ENCODE measurements around the gene JMJD1C.

DNA sequence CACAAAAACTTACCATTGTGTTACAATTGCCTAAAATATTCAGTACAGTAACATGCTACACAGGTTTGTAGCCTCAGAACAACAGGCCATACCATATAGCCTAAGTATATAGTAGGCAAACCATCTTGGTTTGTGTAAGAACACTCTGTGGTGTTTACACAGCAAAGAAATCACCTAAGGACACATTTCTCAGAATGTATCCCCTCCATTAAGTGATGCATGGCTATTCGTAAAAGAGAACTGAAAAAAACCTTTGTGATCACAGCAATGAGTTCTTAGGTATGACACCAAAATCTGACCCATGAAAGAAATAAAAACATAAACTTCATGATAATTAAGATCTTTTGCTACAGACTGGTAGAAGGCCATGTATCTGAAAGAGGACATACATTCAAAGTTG is 121.5 kb downstream of the JMJD1C start:
- no peak for TF ChIP-seq POLR2A (IDR thresholded peaks at IDR 0.05)
- TF ChIP-seq, protein P1, sequence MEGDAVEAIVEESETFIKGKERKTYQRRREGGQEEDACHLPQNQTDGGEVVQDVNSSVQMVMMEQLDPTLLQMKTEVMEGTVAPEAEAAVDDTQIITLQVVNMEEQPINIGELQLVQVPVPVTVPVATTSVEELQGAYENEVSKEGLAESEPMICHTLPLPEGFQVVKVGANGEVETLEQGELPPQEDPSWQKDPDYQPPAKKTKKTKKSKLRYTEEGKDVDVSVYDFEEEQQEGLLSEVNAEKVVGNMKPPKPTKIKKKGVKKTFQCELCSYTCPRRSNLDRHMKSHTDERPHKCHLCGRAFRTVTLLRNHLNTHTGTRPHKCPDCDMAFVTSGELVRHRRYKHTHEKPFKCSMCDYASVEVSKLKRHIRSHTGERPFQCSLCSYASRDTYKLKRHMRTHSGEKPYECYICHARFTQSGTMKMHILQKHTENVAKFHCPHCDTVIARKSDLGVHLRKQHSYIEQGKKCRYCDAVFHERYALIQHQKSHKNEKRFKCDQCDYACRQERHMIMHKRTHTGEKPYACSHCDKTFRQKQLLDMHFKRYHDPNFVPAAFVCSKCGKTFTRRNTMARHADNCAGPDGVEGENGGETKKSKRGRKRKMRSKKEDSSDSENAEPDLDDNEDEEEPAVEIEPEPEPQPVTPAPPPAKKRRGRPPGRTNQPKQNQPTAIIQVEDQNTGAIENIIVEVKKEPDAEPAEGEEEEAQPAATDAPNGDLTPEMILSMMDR (IDR thresholded peaks at IDR 0.05), result no peak

Measured in adrenal gland (tissue), 5 donors.